Rectal smooth muscle tissue (tissue), 1 donor: Measurements from ENCODE around the gene POMT2.
"Not testable (repeated sequence)": the region's sequence is repeated elsewhere in the genome, so short reads cannot be mapped to it uniquely, and the experiment has no call there.

Source experiments
- H3K27ac ChIP-seq: one replicate; pipeline ENCODE4 v1.7.0; 2013; ENCODE audit warnings: low read depth, low read length, inconsistent platforms
- H3K27me3 ChIP-seq: one replicate; pipeline ENCODE4 v1.7.0; 2013; ENCODE audit warnings: low read length; ENCODE audit not compliant: control insufficient read depth, insufficient read depth
- H3K36me3 ChIP-seq: one replicate; pipeline ENCODE4 v1.7.0; 2013; ENCODE audit warnings: low read length; ENCODE audit not compliant: control insufficient read depth, insufficient read depth
- H3K4me1 ChIP-seq: one replicate; pipeline ENCODE4 v1.7.0; 2013; ENCODE audit warnings: low read length; ENCODE audit not compliant: control insufficient read depth, insufficient read depth
- H3K4me3 ChIP-seq: one replicate; pipeline ENCODE4 v1.7.0; 2013; ENCODE audit warnings: low read length
- H3K9ac ChIP-seq: one replicate; pipeline ENCODE4 v1.7.0; 2013; ENCODE audit warnings: low read length

The POMT2 gene

GRCh38 chr14:77281852-77282410, 38.8 kb downstream of the POMT2 start:
- no peak overlapping the region for H3K4me3 ChIP-seq
- no peak overlapping the region for H3K9ac ChIP-seq
- H3K27me3 ChIP-seq = no peaks in the 10 kb centered on the region
- no peaks in the 10 kb centered on the region for H3K4me1 ChIP-seq
- H3K36me3 ChIP-seq = peaks cover 45% of the 10 kb centered on the region
- H3K27ac ChIP-seq = no peak overlapping the region

DNA sequence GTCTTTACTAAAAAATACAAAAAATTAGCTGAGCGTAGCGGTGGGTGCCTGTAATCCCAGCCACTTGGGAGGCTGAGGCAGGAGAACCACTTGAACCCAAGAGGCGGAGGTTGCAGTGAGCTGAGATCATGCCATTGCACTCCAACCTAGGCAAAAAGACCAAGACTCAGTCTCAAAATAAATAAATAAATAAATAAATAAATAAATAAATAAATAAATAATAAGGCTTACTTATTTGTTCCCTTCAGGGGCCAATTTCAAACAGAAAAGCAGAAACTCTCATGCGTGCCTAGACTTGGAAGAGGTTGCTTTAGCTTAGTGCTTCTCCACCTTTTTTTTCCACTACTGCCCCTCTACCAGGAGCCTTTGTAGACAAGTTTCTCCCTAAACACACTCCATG, 39.8 kb downstream of the POMT2 start:
- peaks cover 38% of the 10 kb centered on the region for H3K36me3 ChIP-seq
- H3K4me1 ChIP-seq, H3K4me3 ChIP-seq, H3K9ac ChIP-seq, H3K27me3 ChIP-seq, H3K27ac ChIP-seq: not testable (repeated sequence)

DNA sequence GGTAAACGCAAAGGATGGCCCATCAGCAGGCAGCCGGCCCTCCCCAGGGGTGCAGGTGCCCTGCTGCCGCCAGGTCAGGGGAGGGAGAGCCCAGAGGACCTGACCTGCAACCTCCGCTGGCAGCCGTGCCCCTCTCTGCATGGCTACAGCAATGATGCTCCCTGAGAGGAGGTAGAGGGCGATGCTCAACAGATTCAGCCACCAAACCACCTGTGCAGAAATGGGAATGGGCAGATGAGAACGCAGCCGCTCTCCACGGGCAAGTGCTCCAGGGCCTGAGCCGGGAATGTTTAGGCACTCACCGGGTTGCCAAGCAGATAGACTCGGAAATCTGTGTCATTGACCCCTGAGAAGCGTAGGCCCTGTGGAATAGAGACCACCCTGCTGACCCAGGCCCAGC, 41.0 kb downstream of the POMT2 start:
- H3K36me3 ChIP-seq = peaks cover 30% of the 10 kb centered on the region
- H3K9ac ChIP-seq = no peak overlapping the region
- H3K27me3 ChIP-seq = no peaks in the 10 kb centered on the region
- no peaks in the 10 kb centered on the region for H3K4me1 ChIP-seq
- H3K27ac ChIP-seq = no peak overlapping the region
- no peak overlapping the region for H3K4me3 ChIP-seq

DNA sequence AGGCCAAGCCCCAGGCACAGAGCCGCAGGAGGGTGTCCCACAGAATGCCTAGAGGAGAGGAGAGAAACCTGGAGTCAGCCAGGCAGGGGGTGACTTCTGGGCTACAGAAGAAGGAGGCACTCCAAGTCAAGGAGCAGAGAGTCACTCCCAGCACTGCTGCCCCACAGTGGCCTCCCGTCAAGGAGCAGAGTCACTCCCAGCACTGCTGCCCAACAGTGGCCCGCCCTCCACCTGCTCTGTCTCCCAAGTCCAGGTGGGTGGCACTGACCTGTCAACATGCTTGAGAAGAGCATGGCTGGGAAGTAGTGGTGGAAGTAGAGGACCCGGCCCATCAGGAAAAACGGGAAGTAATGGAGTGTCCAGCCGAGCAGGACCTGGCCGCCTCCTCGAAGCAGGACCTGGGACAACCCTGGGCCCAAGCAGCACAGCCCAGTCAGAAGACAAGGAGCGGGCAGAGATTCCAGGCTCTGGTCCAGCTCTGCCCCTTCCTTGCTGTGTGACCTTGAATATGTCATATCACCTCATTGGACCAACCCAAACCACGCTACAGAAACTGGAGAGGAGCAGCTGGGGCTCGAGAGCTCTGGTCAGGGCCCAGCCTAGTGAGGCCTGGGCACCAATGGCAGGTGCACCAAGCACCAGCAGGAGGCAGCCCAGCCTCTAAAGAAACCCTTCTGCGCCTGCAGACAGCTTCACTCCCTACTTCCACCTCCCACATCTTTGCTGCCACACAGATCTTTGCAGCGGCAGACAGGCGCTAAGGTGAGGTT, 42.0 kb downstream of the POMT2 start:
- no peak overlapping the region for H3K9ac ChIP-seq
- H3K27me3 ChIP-seq = no peaks in the 10 kb centered on the region
- H3K36me3 ChIP-seq = peaks cover 25% of the 10 kb centered on the region

DNA sequence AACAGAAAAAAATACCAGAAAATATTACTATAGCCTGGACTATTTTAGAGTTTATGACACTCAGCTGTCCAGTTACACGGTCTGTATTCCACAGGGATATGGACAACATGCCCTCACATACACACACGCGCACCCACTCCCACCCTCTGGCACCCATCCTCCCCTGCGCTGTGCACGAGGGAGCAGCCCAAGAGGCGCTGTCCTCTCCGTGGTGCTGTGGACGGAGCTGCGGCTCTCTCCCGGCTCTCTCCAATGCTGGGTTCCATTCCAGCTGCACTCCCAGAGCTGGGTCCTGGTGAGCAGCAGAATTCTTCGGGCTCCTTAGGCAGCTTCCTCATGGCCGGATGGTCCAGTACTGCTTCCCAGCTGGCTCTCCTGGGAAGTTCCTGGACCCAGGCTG, 43.7 kb downstream of the POMT2 start:
- Histone ChIP-seq H3K9ac (no peak overlapping the region), H3K36me3 (peaks cover 20% of the 10 kb centered on the region)

More for the DNA sequence above, 42.0 kb downstream of the POMT2 start:
- no peak overlapping the region for H3K4me3 ChIP-seq
- H3K27ac ChIP-seq = no peak overlapping the region
- no peaks in the 10 kb centered on the region for H3K4me1 ChIP-seq

GRCh38 chr14:77276295-77276935, 44.3 kb downstream of the POMT2 start:
- peaks cover 18% of the 10 kb centered on the region for H3K36me3 ChIP-seq
- H3K9ac ChIP-seq = no peak overlapping the region

More for the DNA sequence above, 43.7 kb downstream of the POMT2 start:
- no peaks in the 10 kb centered on the region for H3K4me1 ChIP-seq
- no peak overlapping the region for H3K27ac ChIP-seq
- H3K27me3 ChIP-seq = no peaks in the 10 kb centered on the region
- H3K4me3 ChIP-seq = no peak overlapping the region

DNA sequence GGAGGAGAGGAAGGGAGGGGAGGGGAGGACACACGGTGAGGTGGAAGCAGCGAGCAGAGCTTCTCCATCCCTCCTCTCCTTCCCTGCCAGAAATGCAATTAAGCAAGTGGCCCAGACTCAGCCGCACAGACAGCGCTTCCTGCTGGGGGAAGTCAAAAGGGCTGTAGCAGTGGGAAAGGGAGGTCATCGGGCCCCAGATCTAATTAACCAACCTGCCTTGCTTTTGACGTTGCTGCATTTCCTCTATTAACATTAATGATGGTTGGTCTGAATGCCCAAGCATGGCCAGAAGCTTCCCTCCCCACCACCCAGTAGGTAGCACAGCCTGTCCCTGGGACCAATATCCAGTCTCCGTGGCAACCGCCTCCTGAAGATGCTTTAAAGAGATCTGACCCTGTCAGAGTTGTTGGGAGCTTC, 45.1 kb downstream of the POMT2 start:
- Histone ChIP-seq H3K4me1 (no peaks in the 10 kb centered on the region), H3K36me3 (peaks cover 18% of the 10 kb centered on the region)

More at GRCh38 chr14:77276295-77276935, 44.3 kb downstream of the POMT2 start:
- H3K27me3 ChIP-seq = no peaks in the 10 kb centered on the region
- no peaks in the 10 kb centered on the region for H3K4me1 ChIP-seq
- no peak overlapping the region for H3K4me3 ChIP-seq
- H3K27ac ChIP-seq = no peak overlapping the region

GRCh38 chr14:77275041-77275580, 45.6 kb downstream of the POMT2 start:
- H3K27me3 ChIP-seq = no peaks in the 10 kb centered on the region
- H3K9ac ChIP-seq = no peak overlapping the region
- peaks cover 15% of the 10 kb centered on the region for H3K36me3 ChIP-seq
- H3K4me1 ChIP-seq = no peaks in the 10 kb centered on the region
- no peak overlapping the region for H3K4me3 ChIP-seq
- H3K27ac ChIP-seq = no peak overlapping the region

More for the DNA sequence above, 45.1 kb downstream of the POMT2 start:
- Histone ChIP-seq H3K27ac (no peak overlapping the region), H3K9ac (no peak overlapping the region), H3K27me3 (no peaks in the 10 kb centered on the region), H3K4me3 (no peak overlapping the region)

GRCh38 chr14:77273796-77274195, 46.9 kb downstream of the POMT2 start:
- Histone ChIP-seq H3K27ac (no peak overlapping the region), H3K4me1 (no peaks in the 10 kb centered on the region), H3K27me3 (no peaks in the 10 kb centered on the region), H3K36me3 (peaks cover 10% of the 10 kb centered on the region), H3K9ac (no peak overlapping the region), H3K4me3 (no peak overlapping the region)

- H3K27me3 ChIP-seq = no peaks in the 10 kb centered on the region
Measured at GRCh38 chr14:77272261-77272660, 48.4 kb downstream of the POMT2 start.

GRCh38 chr14:77271113-77271710, 49.5 kb downstream of the POMT2 start, which contains the start of gene NGB:
TSS of gene NGB (minus strand) at chr14:77271206. CDS start at chr14:77270937, 269 bp downstream.
- no peak within 1 kb of the TSS for H3K4me3 ChIP-seq
- no peaks in the 10 kb centered on the region for H3K4me1 ChIP-seq
- H3K36me3 ChIP-seq = no peaks in the 10 kb centered on the region
- H3K27me3 ChIP-seq = no peaks in the 10 kb centered on the region
- H3K27ac ChIP-seq = no peak within 1 kb of the TSS
- no peak within 1 kb of the TSS for H3K9ac ChIP-seq

More at GRCh38 chr14:77272261-77272660, 48.4 kb downstream of the POMT2 start:
- Histone ChIP-seq H3K27ac (no peak overlapping the region), H3K4me1 (no peaks in the 10 kb centered on the region), H3K36me3 (peaks cover 1% of the 10 kb centered on the region), H3K4me3 (no peak overlapping the region), H3K9ac (no peak overlapping the region)
